Dedifferentiated amniotic fluid mesenchymal stem cell (primary cell): ENCODE measurements around the gene COL18A1.

ENCODE experiments used
- DNase-seq: peaks from one replicate; pipeline ENCODE4 v3.0.0-alpha.2; 2016; ENCODE audit errors: extremely low spot score

Gene COL18A1

DNA sequence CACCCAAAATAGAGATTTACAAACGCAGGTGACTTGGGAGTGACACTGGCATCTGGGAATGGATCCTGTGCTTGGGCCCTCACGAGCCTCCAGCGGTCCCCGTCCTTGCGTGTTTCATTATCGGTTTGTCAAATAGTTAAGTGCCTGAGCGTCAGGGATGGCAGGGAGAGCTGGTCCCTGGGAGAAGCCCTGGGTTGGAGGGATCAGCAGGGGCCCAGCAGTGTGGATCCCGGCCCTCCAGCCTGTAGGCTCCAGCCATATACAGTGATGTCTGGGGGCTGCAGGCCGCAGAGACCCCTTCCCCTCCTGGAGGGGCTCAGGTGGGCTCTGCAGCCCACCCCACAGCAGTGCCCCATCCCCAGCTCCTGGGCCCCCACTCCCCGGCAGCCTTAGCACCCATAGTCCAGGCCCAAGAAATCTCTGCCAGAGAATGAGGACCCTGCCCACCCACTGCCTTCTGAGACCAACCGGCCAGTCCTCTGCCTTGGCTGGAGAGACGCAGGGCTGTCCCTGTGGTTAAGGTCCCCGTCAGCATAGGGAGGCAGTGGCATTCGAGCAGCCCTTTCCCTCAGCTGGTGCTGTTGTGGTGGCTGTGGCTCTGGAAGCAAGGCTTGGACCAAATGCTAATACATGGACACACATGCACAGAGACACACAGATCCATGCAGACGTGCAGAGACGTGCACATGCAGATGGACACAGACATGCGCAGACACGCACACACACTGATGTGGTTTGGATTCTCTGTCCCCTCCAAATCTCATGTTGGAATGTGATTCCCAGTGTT, 139.7 kb downstream of the COL18A1 start:
- DNase-seq: no peak

DNA sequence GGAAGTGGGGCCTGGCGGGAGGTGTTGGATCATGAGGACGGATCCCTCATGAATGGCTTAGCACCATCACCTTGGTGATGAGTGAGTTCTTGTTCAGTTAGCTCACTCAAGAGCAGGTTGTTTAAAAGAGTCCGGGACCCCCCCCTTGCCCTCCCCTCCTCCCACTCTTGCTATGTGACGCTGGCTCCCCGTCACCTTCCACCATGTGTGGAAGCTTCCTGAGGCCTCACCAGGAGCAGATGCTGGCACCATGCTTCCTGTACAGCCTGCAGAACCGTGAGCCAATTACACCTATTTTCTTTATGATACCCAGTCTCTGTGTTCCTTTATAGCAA, 140.2 kb downstream of the COL18A1 start:
- DNase-seq: no peak

DNA sequence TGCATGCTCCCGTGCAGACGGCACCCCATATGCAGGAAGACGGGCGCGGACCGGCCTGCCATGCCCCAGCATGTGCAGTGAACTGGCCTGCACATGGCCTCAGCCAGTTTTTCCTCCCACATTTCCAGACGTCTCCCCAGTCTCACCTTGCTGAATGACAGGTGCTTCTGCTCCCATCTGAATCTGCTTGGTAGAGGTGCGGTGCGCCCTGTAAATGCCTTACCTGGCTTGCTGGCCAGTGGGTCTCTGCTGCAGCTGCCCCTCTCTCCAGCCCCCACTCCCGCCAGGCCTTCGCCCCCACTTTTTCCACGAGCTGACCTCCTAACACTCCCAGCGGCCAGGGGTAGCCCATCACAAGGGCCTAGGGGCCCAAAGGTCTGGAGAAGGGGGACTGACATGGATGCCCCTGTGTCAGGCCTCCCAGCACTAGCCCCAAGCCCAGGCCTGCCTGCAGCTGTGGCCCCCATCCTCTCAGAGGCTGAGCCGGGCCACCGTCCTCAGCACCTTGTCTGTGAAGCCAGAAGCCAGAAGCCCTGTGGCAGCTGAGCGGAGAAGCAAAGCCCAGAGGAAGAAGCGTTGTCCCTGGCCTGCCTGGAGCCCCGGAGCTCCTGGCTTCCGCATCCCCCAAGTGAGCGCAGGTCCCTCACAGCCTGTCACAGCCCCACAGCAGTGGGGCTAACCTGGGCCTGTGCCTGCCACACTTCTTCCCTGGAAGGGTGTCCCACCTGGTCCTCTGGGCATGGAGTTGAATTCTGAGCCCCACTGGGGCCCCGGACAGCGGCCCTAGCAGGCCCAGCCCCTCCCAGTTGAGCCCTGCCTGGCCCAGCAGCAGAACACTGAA, 140.9 kb downstream of the COL18A1 start:
- DNase-seq: no peak

DNA sequence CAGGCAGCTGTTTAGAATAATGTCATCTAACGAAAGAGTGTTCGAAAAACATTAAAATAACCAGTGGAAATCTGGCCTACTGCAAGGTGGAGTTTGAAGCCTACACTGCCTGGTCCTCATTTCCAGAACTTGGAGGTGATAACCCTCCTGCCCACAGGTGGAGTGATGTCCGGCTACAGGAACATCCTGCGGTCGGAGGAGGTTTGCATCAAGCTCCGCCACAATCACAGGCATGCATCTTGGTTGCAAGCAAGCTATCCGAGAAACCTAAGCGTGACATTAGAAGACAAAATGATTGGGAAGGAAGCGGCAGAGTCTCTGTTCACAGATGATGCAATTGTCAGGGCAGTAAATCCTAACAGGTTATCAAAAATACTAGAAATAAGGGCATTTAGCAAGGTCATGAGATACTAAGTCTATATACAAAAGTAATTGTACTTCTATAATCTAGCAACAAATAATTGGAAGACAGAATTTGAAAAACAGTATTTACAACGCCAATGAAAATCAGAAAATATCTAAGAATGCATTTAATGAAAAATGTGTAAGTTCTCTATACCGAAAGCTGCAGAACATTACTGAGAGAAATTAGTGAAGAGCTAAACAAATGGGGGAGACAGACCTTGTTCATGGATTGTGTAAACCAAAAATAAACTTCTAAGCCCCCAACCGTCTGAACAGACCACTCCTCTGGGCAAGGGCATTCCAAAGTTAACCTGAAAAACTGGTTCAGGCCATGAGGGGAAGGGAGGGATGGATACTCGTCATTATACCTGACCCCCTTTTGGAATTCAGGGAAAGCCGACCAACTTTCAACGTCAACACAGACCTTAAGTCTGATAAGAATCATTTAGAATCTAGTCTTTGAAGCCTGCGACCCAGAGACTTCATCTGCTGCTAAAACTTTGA, 141.9 kb downstream of the COL18A1 start:
- no peak for DNase-seq

DNA sequence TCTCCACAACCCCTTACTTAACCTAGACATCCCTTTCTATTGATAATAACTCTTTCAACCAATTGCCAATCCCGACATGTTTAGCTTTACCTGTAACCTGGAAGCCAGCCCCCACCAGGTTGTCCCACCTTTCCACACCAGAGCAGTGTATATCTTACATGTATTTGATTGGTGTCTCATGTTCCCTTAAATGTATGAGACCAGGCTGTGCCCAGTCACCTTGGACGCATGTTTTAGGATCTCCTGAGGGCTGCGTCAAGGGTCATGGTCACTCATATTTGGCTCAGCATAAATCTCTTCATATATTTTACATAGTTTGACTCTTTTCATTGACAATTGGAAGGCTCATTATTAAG, 142.6 kb downstream of the COL18A1 start:
- no peak for DNase-seq

DNA sequence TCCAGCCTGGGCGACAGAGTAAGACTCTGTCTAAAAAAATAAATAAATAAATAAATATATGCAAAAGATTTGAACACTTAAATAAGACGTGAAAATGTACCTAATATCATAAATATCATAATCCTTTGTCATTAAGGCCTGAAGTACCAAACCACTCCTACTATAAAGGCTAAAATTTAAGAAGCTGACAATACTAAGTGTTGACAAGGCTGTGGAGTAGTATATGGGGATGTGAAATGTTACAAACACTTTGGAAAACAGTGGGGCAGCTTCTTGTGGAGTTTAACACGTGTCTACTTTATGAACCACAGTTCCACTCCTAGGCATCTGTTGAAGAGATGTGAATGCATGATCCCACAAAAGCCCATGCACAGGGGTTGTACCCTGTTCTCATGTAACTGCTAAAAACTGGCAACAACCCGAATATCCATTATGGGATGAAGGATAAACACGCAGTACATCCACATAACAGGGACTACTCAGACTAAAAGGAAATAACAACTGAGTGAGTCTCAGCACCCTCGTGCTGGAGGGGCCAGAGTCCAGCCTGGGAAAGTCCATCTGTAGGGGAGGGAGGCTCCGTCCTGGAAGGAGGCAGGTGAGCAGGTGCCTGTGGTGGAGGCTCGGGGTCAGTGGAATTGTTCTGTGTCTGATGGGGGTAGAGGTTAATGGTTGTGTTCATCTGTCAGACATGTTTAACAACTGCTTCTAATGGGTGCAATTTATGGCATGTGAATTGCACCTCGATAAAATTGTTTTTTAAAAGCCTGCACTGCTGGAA, 143.9 kb downstream of the COL18A1 start:
- DNase-seq: no peak

DNA sequence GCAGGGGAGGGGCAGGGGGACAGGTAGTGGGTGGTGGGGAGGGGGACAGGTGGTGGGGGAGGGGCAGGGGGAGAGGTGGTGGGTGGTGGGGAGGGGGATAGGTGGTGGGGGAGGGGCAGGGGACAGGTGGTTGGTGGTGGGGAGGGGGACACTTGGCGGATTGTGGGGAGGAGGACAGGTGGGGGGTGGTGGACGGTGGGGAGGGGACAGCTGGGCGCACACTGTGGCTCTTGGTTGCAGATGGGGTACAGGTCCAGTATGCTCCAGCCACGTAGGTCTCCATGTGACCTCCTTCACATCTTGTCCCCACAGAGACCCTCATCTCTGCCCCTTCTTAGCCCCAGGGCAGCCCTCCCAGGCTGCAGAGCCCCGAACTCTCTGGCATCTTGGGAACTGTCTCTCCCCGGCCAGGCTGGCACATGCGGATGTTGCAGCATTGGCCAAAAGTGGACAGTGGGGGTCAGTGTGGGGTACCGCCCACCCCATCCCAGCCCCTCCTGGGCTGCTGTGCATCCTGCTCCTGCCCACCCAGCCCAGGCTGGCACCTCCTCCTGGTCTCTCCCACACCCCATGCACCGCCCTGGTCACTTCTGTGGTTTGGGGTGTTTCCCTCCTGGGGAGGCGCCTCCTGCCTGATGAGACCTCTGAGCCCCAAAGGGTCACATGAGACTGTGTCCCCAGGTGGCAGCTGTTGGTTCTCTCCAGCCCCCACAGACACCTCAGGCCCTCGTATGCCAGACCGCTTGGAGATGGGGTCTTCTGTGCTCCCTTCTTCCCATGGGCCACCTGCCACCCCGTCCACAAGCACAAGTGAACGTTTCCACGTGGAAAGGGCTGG, 144.9 kb downstream of the COL18A1 start:
- no peak for DNase-seq

DNA sequence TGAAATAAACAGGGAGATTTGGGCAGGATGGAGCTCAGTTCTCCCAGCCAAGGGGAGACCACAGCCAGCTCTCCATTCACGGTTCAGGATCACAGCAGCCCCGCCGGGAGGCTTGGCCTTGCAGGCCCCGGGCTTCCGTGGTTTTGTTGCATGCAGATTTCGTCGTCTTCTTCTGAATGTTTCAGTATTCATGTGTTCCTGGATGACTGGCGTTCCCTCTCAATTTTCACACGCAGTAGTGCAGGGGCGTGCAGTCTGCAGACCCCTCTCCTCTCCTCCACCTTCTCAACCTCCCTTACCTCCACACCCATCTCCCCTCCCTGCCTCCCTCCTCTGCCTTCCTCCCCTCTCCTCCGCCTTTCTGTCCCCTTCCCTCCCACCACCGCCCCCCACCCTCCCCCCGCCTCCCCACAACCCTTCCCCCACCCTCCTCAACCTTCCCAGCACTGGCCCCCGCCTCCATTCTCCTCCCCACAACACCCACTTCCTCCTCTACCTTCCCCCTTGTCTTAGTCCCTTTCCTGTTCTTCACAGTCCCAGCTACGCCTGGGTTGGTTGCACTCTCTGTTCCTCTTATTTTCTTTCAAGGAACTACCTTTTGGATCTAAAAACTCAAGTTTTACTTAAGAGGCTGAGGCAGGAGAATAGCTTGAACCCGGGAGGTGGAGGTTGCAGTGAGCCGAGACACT, 145.7 kb downstream of the COL18A1 start:
- DNase-seq: peak; percentile 54

DNA sequence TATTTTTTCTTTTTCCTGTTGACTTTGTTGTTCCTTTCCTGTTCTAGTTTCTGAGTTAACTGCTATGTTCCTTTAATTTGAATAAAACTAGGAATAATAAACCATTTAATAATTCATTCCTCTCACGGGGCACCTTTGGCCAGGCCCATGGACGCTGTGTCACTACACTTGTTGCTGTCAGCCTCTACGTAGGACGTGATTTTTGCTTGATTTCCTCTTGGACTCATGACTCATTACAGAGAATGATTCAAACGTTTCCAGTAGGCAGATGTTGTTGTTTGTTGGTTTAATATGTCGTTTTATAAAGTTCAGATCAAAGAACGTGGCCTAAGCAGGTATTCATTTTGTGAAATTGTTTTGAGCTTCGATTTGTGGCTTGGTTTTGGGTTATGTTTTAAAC, 146.4 kb downstream of the COL18A1 start:
- peak; percentile 28 for DNase-seq

DNA sequence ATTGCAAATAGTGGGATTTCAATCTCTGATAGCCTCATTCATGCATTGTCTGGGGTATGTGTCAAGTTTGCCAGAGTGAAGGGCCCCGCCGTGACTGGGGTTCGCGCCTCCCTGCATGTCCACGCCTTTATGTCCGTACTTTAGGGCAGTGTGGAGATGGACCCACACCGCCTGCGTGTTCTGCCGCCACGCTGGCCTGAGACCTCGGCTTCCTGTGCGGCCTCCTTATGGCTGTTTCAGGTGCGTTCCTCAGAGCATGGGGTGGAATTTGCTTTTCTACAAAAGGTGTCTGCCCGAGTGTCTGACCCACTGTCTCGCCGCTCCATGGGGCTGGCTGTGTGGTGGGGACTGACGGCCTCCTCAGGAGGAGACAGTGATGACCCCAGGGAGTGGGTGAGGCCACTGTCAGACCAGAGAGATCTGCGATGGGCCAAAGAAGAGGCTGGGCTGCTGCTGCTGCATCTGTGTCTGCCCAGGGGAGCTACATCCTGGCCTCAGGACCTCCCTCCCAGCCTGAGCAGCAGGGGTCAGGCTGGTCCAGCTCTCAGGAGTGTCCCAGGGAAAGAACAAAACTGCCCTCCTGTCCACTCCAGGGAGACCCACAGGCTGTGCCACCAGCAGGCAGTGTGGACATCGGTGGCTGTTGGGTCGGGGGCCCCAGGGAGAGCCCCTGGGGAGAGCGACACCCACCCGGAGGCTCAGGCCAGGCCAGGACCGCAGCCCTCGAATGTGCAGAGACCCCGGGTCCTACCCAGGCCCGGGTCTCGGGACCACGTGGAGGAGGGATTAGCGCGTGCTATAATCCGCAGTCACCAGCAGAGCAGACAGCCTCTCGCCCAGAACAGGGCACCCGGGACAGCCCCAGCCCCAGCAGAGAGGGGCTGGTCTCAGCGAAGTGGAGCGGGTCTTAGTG, 147.1 kb downstream of the COL18A1 start:
- no peak for DNase-seq

DNA sequence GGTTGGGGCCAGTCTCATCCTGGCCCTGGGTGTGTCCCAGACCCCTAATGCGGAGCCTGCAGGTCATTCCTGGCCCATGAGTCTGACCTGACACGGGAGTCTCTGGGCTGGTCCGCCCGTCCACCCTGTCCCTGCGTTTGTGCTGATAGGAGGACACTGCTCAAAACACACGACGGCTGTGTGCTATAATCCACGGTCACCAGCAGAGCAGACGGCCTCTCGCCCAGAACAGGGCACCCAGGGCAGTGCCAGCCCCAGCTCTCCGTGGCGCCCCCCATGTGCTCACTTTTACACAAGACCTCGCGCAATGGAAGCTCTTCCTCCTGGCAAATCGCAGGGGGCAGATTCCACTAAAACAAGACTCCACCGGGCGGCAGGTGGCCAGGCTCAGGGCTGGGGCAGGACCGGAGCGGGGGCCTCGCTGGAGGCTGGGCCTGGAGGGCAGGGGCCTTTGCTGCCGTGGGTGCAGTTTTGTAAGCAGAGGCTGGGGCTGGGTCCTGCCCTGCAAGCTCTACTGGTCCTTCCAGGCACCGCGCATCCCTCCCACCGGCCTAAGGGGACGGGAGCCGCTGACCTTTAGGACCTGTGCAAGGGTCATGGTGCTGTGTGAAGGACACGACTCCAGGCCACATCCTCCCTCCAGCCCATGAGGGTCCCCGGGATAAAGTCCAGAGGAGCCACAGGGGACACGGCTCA, 147.9 kb downstream of the COL18A1 start:
- DNase-seq: no peak

DNA sequence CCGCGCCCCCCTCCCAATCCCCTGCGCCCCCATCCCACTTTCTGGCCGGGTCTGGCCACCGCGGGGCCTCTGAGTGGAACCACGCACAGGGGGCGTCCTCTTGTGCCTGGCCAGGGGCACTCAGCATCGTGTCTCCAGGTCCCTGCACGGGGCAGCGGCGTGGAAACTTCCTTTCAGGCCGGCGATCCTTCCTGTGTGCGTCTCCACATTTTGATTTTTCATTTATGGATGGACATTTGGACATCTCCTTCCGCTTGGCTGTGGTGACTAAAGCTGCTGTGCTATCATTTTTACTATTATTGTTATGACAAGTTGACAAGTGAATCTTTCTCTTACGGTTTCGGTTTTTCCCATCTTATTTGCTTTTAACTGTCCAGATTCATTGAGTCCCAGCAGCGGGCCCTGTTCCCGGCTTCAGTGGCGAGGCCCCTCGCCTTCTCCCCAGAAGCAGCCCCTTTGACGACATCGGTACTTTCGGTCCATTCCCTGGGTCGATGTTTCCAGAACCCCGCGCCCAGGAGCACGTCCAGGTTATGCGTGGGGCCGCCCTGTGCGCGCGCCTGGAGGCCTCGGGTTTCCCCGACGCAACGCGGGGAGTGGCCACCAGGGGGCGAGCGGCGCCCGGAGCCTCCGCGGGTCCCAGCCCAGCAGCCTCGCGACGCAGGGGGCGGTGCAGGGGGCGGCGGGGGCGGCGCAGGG, 149.7 kb downstream of the COL18A1 start:
- peak; percentile 40 for DNase-seq

DNA sequence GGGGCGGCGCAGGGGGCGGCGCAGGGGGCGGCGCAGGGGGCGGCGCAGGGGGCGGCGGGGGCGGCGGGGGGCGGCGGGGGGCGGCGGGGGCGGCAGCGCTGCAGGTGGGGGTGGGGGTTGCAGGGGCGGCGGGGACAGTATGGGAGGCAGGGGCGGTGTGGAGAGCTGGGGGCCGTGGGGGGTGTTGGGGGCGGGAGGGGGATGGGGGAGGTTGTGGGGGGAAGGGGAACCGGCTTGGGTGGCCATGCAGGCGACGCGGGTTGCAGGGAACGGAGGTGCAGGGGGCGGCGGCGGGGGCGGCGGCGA, 150.2 kb downstream of the COL18A1 start:
- DNase-seq: no peak

DNA sequence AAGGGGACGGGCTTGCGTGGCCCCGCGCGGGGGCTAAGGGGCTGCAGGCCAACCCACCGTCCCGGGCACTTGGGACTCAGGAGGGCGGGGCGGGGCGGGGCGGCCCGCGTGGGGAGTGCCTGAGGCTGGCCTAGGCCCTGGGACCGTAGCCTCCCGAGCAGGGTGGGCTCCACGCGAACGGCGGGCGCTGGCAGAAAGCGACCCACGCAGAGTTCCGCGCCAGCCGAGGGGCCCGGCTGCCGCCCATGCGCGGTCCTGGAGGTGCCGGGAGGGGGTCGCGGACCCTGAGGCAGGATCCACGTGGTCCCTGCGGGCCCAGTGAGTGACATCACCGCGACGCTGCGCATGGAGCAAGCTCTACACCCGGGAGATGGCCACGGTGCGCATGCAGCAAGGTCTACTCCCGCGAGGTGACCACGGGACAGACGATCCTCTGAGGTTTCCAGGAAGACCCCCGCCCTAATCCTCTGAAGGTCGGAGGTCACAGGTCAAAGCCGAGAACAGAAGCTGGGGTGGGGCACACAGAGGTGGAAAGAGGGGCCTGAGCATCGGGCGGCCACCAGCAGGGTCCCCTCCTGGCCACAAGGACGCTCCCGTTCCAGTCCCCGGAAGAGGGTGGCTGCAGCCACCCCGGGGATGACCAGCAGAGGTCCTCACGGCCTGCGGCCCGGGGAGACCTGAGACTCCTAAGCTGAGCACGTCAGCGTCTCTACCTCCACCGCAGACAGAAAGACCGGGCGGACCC, 150.8 kb downstream of the COL18A1 start:
- DNase-seq: peak; percentile 67

DNA sequence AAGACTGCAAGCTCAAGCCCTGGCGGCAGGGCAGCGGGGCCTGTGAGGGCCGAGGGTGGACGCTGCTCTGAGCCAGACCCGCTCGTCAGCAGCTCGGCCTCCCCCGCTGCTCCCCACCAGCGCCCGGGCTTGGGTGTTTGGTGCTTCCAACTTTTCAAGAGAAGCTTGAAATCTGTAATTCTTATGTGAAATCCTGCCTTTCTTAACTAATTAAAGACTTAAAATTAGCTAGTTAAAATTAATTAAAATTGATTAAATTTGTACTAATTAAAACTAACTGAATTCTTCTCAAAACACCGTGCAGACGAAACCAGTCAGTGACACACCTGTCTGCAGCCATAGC, 151.3 kb downstream of the COL18A1 start:
- no peak for DNase-seq

DNA sequence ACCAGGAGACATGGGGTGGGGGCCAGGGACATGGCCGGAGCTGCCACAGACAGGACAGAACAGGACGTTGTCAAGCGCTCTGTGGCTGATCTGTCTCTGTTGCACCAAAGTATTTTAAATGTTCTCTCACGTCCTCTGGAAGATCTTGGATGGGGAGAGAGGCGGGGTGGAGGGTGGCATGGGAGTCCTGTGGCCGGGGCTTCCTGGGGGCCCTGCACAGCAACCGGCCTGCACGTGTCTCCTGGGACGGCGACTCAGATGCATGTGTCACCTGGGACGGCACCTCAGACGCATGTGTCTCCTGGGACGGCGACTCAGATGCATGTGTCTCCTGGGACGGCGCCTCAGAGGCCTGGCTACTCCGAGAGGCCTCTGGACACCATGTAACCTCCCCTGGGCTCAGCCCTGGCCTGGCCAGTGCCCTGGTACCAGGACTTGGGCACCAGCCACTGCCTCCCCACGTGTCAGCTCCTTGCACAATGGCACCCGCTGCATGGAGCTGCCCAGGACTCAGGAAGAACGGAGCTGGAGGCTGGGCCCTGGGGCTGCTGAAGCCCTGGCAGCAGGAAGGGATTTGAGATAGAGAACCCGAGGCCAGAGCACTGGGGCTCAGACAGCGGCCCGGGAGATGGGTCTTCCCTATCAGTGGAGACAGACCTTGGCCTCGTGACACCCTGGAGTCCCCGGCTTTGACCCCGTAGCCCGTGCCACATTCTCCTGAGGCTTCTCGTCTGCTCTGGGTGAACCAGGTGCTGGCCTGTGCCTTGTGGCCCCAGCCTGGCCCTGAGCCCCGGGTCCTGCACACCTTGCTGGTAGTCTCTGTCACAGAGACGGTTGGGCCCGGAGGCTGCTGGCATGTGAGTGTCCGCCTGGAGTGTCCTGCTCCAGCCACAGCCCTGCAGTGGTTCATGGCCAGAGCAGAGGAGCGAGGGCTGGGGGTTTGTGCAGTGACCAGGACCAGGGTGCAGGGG, 152.0 kb downstream of the COL18A1 start:
- DNase-seq: no peak
